Measurements from ENCODE around the gene CHTOP. TPM values are rescaled to one million over a fixed set of nuclear protein-coding genes. Genes with fewer than 3 reads are reported as not detected.

Gene CHTOP
- total RNA-seq, 1 donor from 2014 or later = 75.5 TPM

GRCh38 chr1:153688736-153689328 is 55.0 kb downstream of the CHTOP start:
- no peak for TF ChIP-seq CTCF (IDR thresholded peaks at IDR 0.05; ENCODE audit: borderline replicate concordance)
- no peak for DNase-seq
- intact Hi-C loops (cut with micrococcal nuclease) = no loop called here
- H3K4me3 ChIP-seq = no peak overlapping the region
- H3K27me3 ChIP-seq (ENCODE audit: low read depth) = no peaks in the 10 kb centered on the region
- H3K36me3 ChIP-seq = peaks cover 12% of the 10 kb centered on the region
- H3K4me1 ChIP-seq = no peaks in the 10 kb centered on the region
- H3K27ac ChIP-seq (replicated peaks) = no peak overlapping the region
- H3K9me3 ChIP-seq (replicated peaks) = no peaks in the 10 kb centered on the region

- Histone ChIP-seq H3K36me3 (peaks cover 4% of the 10 kb centered on the region), H3K27ac (replicated peaks) (no peak overlapping the region), H3K27me3 (ENCODE audit: low read depth) (no peaks in the 10 kb centered on the region), H3K4me1 (peaks cover 15% of the 10 kb centered on the region), H3K9me3 (replicated peaks) (no peaks in the 10 kb centered on the region), H3K4me3 (no peak overlapping the region)
- no peak for TF ChIP-seq CTCF (IDR thresholded peaks at IDR 0.05; ENCODE audit: borderline replicate concordance)
- intact Hi-C loops (cut with micrococcal nuclease) = no loop called here
- DNase-seq = no peak
These were observed 59.6 kb downstream of the CHTOP start for GRCh38 chr1:153693466-153693865.

Small RNA genes within 50 kb of the gene (microRNA-seq; reads per million reads assigned to microRNA genes)
- gene MIR8083 = not detected

Other genes starting within 250 kb of the CHTOP start
- 26.6 TPM for gene S100A8, start 243.0 kb upstream of the CHTOP start, total RNA-seq
- not detected for gene S100A7A, start 217.5 kb upstream of the CHTOP start, total RNA-seq
- not detected for gene S100A7, start 173.4 kb upstream of the CHTOP start, total RNA-seq
- 336 TPM for gene S100A6, start 98.1 kb upstream of the CHTOP start, total RNA-seq
- not detected for gene S100A5, start 93.1 kb upstream of the CHTOP start, total RNA-seq
- 137 TPM for gene S100A4, start 88.3 kb upstream of the CHTOP start, total RNA-seq
- gene S100A3, start 84.8 kb upstream of the CHTOP start, total RNA-seq = 0.36 TPM
- 2.7 TPM for gene S100A2, start 68.2 kb upstream of the CHTOP start, total RNA-seq
- gene S100A16, start 20.9 kb upstream of the CHTOP start, total RNA-seq = 38.8 TPM
- 6.5 TPM for gene S100A14, start 17.7 kb upstream of the CHTOP start, total RNA-seq
- 131 TPM for gene S100A13, start 6.6 kb upstream of the CHTOP start, total RNA-seq
- gene S100A1, start 5.6 kb upstream of the CHTOP start, total RNA-seq = 2,012 TPM
- 67.0 TPM for gene SNAPIN, start 24.6 kb downstream of the CHTOP start, total RNA-seq
- 61.6 TPM for gene ILF2, start 36.9 kb downstream of the CHTOP start, total RNA-seq
- gene NPR1, start 44.6 kb downstream of the CHTOP start, total RNA-seq = 10.4 TPM
- gene INTS3, start 94.0 kb downstream of the CHTOP start, total RNA-seq = 34.3 TPM
- gene SLC27A3, start 141.3 kb downstream of the CHTOP start, total RNA-seq = 10.5 TPM

Data from left ventricle myocardium inferior (tissue), 1 donor.